ENCODE data around the gene POU2F1.
A peak's percentile ranks its signal among the peaks of the same experiment; 100 is the strongest.

POU2F1 gene

GRCh38 chr1:167442142-167442848 lies 221.6 kb downstream of the POU2F1 start:
- peak; percentile 92 for DNase-seq (ENCODE audit: extremely low spot score)
- no peak for TF ChIP-seq FOXA1 (IDR thresholded peaks at IDR 0.05)
- TF ChIP-seq PKNOX1 (IDR thresholded peaks at IDR 0.05), result peak; percentile 46; the same call in 1 of the 2 replicates
- POLR2A ChIA-PET, result no interaction called here
- CTCF ChIA-PET, result interaction anchor here (1.0 to 2.4 kb wide), 2 partner anchors 11 to 175 kb away, joined by 3 to 11 read pairs; no protein-coding TSS in a partner anchor

GRCh38 chr1:167442854-167443565 lies 222.3 kb downstream of the POU2F1 start:
- DNase-seq (ENCODE audit: extremely low spot score), result no peak
- TF ChIP-seq FOXK2 (IDR thresholded peaks at IDR 0.05) (no peak), LEF1 (IDR thresholded peaks at IDR 0.05; ENCODE audit: borderline replicate concordance) (no peak), ARNT (IDR thresholded peaks at IDR 0.05) (no peak), HDGF (IDR thresholded peaks at IDR 0.05; ENCODE audit: borderline replicate concordance) (no peak), BHLHE40 (IDR thresholded peaks at IDR 0.05; ENCODE audit: borderline replicate concordance) (no peak)
- ChIA-PET CTCF (interaction anchor here (1.0 to 1.6 kb wide), 2 partner anchors 10 to 174 kb away, joined by 3 to 9 read pairs; no protein-coding TSS in a partner anchor), POLR2A (interaction anchor here (1.1 kb wide), 1 partner anchor 111 kb away, joined by 3 read pairs; the partner anchor contains the start of gene CREG1)

- TF ChIP-seq PKNOX1 (IDR thresholded peaks at IDR 0.05) (no peak), SP1 (IDR thresholded peaks at IDR 0.05) (no peak), LEF1 (IDR thresholded peaks at IDR 0.05; ENCODE audit: borderline replicate concordance) (no peak), SUZ12 (IDR thresholded peaks at IDR 0.05) (no peak), CTBP1 (IDR thresholded peaks at IDR 0.05; ENCODE audit: borderline replicate concordance) (no peak), ZNF384 (IDR thresholded peaks at IDR 0.05) (no peak), ELF4 (IDR thresholded peaks at IDR 0.05) (no peak), FOXM1 (IDR thresholded peaks at IDR 0.05; ENCODE audit: borderline replicate concordance) (no peak), L3MBTL2 (conservative IDR thresholded peaks at IDR 0.05) (no peak), FOXA1 (IDR thresholded peaks at IDR 0.05) (no peak), TARDBP (IDR thresholded peaks at IDR 0.05) (no peak), ARNT (IDR thresholded peaks at IDR 0.05) (no peak), BHLHE40 (IDR thresholded peaks at IDR 0.05; ENCODE audit: borderline replicate concordance) (no peak), NFRKB (IDR thresholded peaks at IDR 0.05) (no peak), FOXK2 (IDR thresholded peaks at IDR 0.05) (no peak), HDGF (IDR thresholded peaks at IDR 0.05; ENCODE audit: borderline replicate concordance) (no peak)
- DNase-seq (ENCODE audit: extremely low spot score), result no peak
- ChIA-PET CTCF (interaction anchor here (1.6 kb wide), 1 partner anchor 175 kb away, joined by 9 read pairs; no protein-coding TSS in a partner anchor), POLR2A (interaction anchor here (1.1 kb wide), 1 partner anchor 110 kb away, joined by 3 read pairs; the partner anchor contains the start of gene CREG1)
Observed at GRCh38 chr1:167443757-167444156, 223.1 kb downstream of the POU2F1 start.

- POLR2A ChIA-PET, result interaction anchor here (0.8 to 1.3 kb wide), 2 partner anchors 9 to 227 kb away, joined by 3 to 4 read pairs; partner anchors contain the start of gene POU2F1
- no peak for DNase-seq (ENCODE audit: extremely low spot score)
- TF ChIP-seq NFRKB (IDR thresholded peaks at IDR 0.05), result no peak
- no peak for TF ChIP-seq CTBP1 (IDR thresholded peaks at IDR 0.05; ENCODE audit: borderline replicate concordance)
- no peak for TF ChIP-seq HDGF (IDR thresholded peaks at IDR 0.05; ENCODE audit: borderline replicate concordance)
- no peak for TF ChIP-seq ZNF384 (IDR thresholded peaks at IDR 0.05)
- TF ChIP-seq SUZ12 (IDR thresholded peaks at IDR 0.05), result no peak
- no peak for TF ChIP-seq FOXM1 (IDR thresholded peaks at IDR 0.05; ENCODE audit: borderline replicate concordance)
- TF ChIP-seq PKNOX1 (IDR thresholded peaks at IDR 0.05), result no peak
- no peak for TF ChIP-seq FOXK2 (IDR thresholded peaks at IDR 0.05)
- TF ChIP-seq SP1 (IDR thresholded peaks at IDR 0.05), result no peak
- TF ChIP-seq TARDBP (IDR thresholded peaks at IDR 0.05), result no peak
- no peak for TF ChIP-seq ELF4 (IDR thresholded peaks at IDR 0.05)
- TF ChIP-seq BHLHE40 (IDR thresholded peaks at IDR 0.05; ENCODE audit: borderline replicate concordance), result no peak
- no peak for TF ChIP-seq LEF1 (IDR thresholded peaks at IDR 0.05; ENCODE audit: borderline replicate concordance)
- TF ChIP-seq ARNT (IDR thresholded peaks at IDR 0.05), result no peak
- CTCF ChIA-PET, result interaction anchor here (0.5 to 0.8 kb wide), 3 partner anchors 107 to 218 kb away, joined by 3 read pairs; partner anchors contain the start of gene CREG1
Observed at GRCh38 chr1:167446966-167447365, 226.3 kb downstream of the POU2F1 start.

GRCh38 chr1:167447521-167448136 lies 226.9 kb downstream of the POU2F1 start:
- no peak for DNase-seq (ENCODE audit: extremely low spot score)
- TF ChIP-seq PKNOX1 (IDR thresholded peaks at IDR 0.05) (no peak), CTBP1 (IDR thresholded peaks at IDR 0.05; ENCODE audit: borderline replicate concordance) (no peak), L3MBTL2 (conservative IDR thresholded peaks at IDR 0.05) (no peak), ELF4 (IDR thresholded peaks at IDR 0.05) (no peak), HDGF (IDR thresholded peaks at IDR 0.05; ENCODE audit: borderline replicate concordance) (no peak), ZNF384 (IDR thresholded peaks at IDR 0.05) (no peak), FOXK2 (IDR thresholded peaks at IDR 0.05) (no peak), BHLHE40 (IDR thresholded peaks at IDR 0.05; ENCODE audit: borderline replicate concordance) (no peak), SUZ12 (IDR thresholded peaks at IDR 0.05) (no peak)
- CTCF ChIA-PET, result interaction anchor here (0.8 kb wide), 1 partner anchor 106 kb away, joined by 3 read pairs; the partner anchor contains the start of gene CREG1
- POLR2A ChIA-PET, result interaction anchor here (0.8 to 1.3 kb wide), 2 partner anchors 9 to 227 kb away, joined by 3 to 4 read pairs; partner anchors contain the start of gene POU2F1

Data from HEK293T (cell line).